AG10803 (cell line): ENCODE results near the gene GAS2L3.
A peak's percentile ranks its signal among the peaks of the same experiment; 100 is the strongest.
"Not testable (repeated sequence)": the region's sequence is repeated elsewhere in the genome, so short reads cannot be mapped to it uniquely, and the experiment has no call there.

Experiments used
- DNase-seq: peaks from one replicate; pipeline ENCODE4 v3.0.0; 2010; ENCODE audit warnings: low read depth
- H3K4me3 ChIP-seq: 2 replicates; pipeline ENCODE4 v1.5.1; 2011; ENCODE audit warnings: mild to moderate bottlenecking, low read length, control low read depth
- TF ChIP-seq, protein P1 (sequence below): conservative IDR thresholded peaks from 2 replicates; pipeline ENCODE4 v1.5.1; 2011; ENCODE audit warnings: mild to moderate bottlenecking, low read length, control low read depth, inconsistent platforms

Gene GAS2L3

DNA sequence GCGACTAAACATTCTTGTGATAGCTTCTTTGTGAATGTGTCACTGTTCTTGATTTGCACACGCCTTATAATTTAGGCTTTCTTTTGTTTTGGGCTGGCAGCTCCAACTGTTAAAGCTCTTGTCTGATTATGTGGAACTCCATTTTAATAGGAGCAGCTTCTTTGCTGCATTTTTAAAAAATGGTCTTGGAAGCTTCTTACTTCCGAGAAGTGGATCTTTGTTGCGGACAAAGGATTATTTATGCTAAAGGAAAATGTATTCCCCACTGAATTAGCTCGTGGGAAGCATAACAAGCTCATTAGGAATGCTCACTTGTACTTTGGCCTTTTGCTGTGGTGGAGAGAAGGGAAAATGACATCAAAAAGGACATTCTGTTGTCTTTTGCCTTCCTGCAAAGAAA lies 20.0 kb downstream of the GAS2L3 start:
- TF ChIP-seq, protein P1, sequence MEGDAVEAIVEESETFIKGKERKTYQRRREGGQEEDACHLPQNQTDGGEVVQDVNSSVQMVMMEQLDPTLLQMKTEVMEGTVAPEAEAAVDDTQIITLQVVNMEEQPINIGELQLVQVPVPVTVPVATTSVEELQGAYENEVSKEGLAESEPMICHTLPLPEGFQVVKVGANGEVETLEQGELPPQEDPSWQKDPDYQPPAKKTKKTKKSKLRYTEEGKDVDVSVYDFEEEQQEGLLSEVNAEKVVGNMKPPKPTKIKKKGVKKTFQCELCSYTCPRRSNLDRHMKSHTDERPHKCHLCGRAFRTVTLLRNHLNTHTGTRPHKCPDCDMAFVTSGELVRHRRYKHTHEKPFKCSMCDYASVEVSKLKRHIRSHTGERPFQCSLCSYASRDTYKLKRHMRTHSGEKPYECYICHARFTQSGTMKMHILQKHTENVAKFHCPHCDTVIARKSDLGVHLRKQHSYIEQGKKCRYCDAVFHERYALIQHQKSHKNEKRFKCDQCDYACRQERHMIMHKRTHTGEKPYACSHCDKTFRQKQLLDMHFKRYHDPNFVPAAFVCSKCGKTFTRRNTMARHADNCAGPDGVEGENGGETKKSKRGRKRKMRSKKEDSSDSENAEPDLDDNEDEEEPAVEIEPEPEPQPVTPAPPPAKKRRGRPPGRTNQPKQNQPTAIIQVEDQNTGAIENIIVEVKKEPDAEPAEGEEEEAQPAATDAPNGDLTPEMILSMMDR = no peak
- peak; percentile 37 for DNase-seq
- H3K4me3 ChIP-seq = peak overlapping the region; percentile 49

GRCh38 chr12:100601626-100602025 lies 28.1 kb downstream of the GAS2L3 start:
- no peak for DNase-seq
- TF ChIP-seq, protein P1 = no peak

GRCh38 chr12:100602997-100603396 lies 29.5 kb downstream of the GAS2L3 start:
- not testable (repeated sequence) for DNase-seq, H3K4me3 ChIP-seq

More at GRCh38 chr12:100601626-100602025, 28.1 kb downstream of the GAS2L3 start:
- H3K4me3 ChIP-seq = no peak overlapping the region

DNA sequence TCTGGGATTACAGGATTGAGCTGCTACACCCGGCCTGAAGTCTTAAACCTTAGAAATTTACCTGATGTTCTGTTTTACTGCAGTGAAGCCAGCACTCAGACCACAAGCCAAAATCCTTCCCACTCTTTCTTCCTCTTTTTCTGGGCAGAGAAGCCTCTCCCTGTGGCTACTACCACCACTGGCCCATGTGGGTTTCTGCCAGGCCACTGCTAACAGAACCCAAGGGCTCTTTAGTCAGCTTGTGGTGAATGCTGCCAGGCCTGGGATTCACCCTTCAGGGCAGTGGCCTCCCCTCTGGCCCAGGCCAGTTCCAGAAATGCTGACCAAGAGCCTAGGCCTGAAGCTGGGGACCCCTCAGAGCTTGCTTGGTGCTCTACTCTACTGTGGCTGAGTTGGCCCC lies 35.3 kb downstream of the GAS2L3 start:
- no peak for DNase-seq
- TF ChIP-seq, protein P1 = no peak
- no peak overlapping the region for H3K4me3 ChIP-seq

DNA sequence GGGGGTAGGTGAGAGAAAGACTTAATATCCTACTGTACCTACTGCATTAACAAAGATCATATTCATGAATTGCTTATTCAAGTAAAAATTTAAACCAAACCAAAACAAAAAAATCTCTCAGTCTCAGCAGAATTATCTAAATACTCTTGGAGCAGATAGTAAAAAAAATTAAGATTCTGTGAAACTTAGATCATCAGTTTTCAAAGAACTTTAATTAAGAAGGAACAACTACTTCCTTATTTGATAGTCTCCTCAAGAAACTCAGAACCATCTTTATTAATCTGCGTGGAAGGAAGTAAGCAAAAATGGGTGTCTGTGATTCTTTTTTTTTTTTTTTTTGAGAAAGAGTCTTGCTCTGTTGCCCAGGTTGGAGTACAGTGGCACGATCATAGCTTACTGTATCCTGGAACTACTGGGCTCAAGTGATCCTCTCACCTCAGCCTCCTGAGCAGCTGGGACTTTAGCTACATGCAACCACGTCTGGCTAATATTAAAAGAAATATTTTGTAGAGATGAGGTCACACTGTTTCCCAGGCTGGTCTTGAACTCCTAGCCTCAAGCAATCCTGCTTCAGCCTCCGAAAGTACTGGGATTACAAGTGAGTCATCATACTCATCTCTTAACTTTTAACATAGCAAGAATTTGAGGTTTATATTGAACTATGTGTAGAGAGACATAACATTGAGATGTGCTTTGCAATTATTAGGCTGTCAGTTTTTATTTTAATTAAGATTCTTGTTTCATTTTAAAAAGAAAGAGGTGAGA lies 37.4 kb downstream of the GAS2L3 start:
- peak; percentile 17 for DNase-seq
- TF ChIP-seq, protein P1 = no peak
- no peak overlapping the region for H3K4me3 ChIP-seq

DNA sequence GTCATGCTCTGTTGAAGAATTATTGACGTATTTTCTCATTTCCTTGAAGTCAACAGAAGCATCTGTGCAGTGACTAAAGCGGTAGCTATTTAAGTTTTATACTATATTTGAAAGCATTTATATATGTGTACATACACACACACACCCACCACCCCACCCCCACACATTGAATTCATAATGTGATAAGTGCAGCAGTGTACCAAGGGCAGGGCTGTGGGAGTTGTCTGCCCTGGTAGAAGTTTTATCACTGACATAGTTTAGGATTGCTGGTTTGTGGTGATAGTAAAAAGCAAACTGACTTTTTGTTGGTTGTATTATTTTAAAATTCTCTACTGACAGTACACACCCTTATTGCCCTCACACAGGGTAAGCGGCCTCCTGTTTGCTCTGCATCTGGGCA lies 39.1 kb downstream of the GAS2L3 start:
- H3K4me3 ChIP-seq = no peak overlapping the region
- no peak for DNase-seq
- TF ChIP-seq, protein P1 = no peak

DNA sequence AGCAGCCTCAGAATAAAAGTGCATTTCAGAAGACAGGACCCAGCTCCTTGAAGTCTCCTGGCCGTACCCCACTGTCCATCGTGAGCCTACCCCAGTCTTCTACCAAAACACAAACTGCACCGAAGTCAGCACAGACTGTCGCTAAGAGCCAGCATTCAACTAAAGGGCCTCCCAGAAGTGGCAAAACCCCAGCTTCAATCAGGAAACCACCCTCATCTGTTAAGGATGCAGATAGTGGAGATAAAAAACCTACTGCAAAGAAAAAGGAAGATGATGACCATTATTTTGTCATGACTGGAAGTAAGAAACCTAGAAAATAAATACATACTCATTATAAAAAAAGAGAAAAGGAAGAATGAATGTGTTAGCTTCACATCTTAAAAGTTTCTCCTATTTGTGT lies 51.1 kb downstream of the GAS2L3 start:
- H3K4me3 ChIP-seq = no peak overlapping the region
- DNase-seq = no peak
- TF ChIP-seq, protein P1 = no peak
